Endothelial cell of umbilical vein (primary cell): ENCODE results near the gene PSMB3. TPM values are rescaled to one million over a fixed set of nuclear protein-coding genes. Genes with fewer than 3 reads are reported as not detected.

ENCODE experiments used
- BruUV-seq: library from RNA; stranded (reverse); fragments of 400-500 nt; replicated peaks from 2 replicates; lab custom pipeline; 2021; lab: Mats Ljungman, UMichigan
- CTCF ChIA-PET: fragments of 300-600, 350-600 bp; sonication (Branson Sonifier 250); formaldehyde crosslinking; loops from one replicate; lab custom pipeline; 2021; ENCODE audit warnings: antibody characterized with exemption, inconsistent platforms; lab: Charles Lee
- POLR2A ChIA-PET: fragments of 300-600, 350-600 bp; sonication (Branson Sonifier 250); formaldehyde crosslinking; loops from one replicate; lab custom pipeline; 2021; ENCODE audit warnings: antibody characterized with exemption, inconsistent platforms; lab: Charles Lee
- DNase-seq: peaks from one replicate; pipeline ENCODE4 v3.0.0-alpha.2; 2011; ENCODE audit warnings: low read depth, low spot score
- FAIRE-seq: peaks from 2 replicates; lab custom pipeline; 2011; peaks lifted over from hg19 to GRCh38; lab: Jason Lieb, UNC
- H2AFZ ChIP-seq: 2 replicates; pipeline ENCODE4 v1.6.0; 2012; ENCODE audit warnings: low read depth, low read length, control low read depth, inconsistent platforms
- H3K27ac ChIP-seq: 2 replicates; pipeline ENCODE4 v1.5.1; 2011; ENCODE audit warnings: low read depth, mild to moderate bottlenecking, control low read depth, low read length, moderate library complexity; ENCODE audit not compliant: insufficient read depth
- H3K27me3 ChIP-seq, 2 experiments: 2 replicates each; pipeline versions ENCODE4 v1.6.0 to v1.6.1; 2011; ENCODE audit warnings: low read length in 2 of 2, mixed read lengths in 1 of 2; ENCODE audit not compliant: control insufficient read depth in 2 of 2, insufficient read depth in 2 of 2
- H3K36me3 ChIP-seq, 2 experiments: 2 replicates in 1 of 2; 3 replicates in 1 of 2; pipeline ENCODE4 v1.5.1; 2011; ENCODE audit warnings: low read length in 2 of 2, mild to moderate bottlenecking in 1 of 2, moderate library complexity in 1 of 2; ENCODE audit not compliant: control insufficient read depth in 2 of 2, insufficient read depth in 2 of 2; ENCODE audit errors: extremely low read depth in 1 of 2
- H3K4me1 ChIP-seq: 3 replicates; pipeline ENCODE4 v1.5.1; 2011; ENCODE audit warnings: mild to moderate bottlenecking, low read length; ENCODE audit not compliant: control insufficient read depth, insufficient read depth; ENCODE audit errors: extremely low read depth
- H3K4me2 ChIP-seq: 2 replicates; pipeline ENCODE4 v1.6.1; 2011; ENCODE audit warnings: low read length, control low read depth, mixed read lengths; ENCODE audit not compliant: insufficient read depth
- H3K4me3 ChIP-seq, 3 experiments: fragments of 200-600 bp in 1 of 3; sonication (generic), shearing (Covaris generic) in 1 of 3; replicated peaks in 1 of 3; 2 replicates each; pipeline ENCODE4 v1.5.1; 2011 to 2016; ENCODE audit warnings: control low read depth in 3 of 3, low read length in 3 of 3, mild to moderate bottlenecking in 2 of 3, inconsistent platforms in 1 of 3, low read depth in 1 of 3, moderate library complexity in 1 of 3; ENCODE audit not compliant: insufficient read depth in 1 of 3
- H3K79me2 ChIP-seq: 2 replicates; pipeline ENCODE4 v1.6.0; 2012; ENCODE audit warnings: low read length, inconsistent platforms; ENCODE audit not compliant: control insufficient read depth, insufficient read depth
- H3K9ac ChIP-seq: replicated peaks from 2 replicates; pipeline ENCODE3; 2011; ENCODE audit warnings: low read length, control low read depth; ENCODE audit not compliant: insufficient read depth; ENCODE audit errors: extremely low read depth
- H3K9me1 ChIP-seq: replicated peaks from 3 replicates; pipeline ENCODE4 v1.6.0; 2011; ENCODE audit warnings: mild to moderate bottlenecking, low read length; ENCODE audit not compliant: control insufficient read depth, insufficient read depth; ENCODE audit errors: extremely low read depth
- H3K9me3 ChIP-seq: replicated peaks from 2 replicates; pipeline ENCODE4 v1.5.1; 2012; ENCODE audit warnings: low read length, inconsistent platforms; ENCODE audit not compliant: control insufficient read depth, insufficient read depth
- H4K20me1 ChIP-seq: replicated peaks from 2 replicates; pipeline ENCODE3; 2011; ENCODE audit warnings: mild to moderate bottlenecking, low read length; ENCODE audit not compliant: control insufficient read depth, insufficient read depth; ENCODE audit errors: extremely low read depth
- EZH2 ChIP-seq: IDR thresholded peaks from 2 replicates; pipeline ENCODE4 v1.6.1; 2012; ENCODE audit warnings: borderline replicate concordance, low read depth, mild to moderate bottlenecking, moderate library complexity, low read length, inconsistent platforms; ENCODE audit not compliant: severe bottlenecking
- FOS ChIP-seq: IDR thresholded peaks from 2 replicates; pipeline ENCODE4 v1.6.1; 2011; ENCODE audit warnings: mild to moderate bottlenecking, low read length, moderate library complexity, borderline replicate concordance; ENCODE audit not compliant: insufficient read depth
- GATA2 ChIP-seq: IDR thresholded peaks from 2 replicates; pipeline ENCODE4 v1.7.0; 2011; ENCODE audit warnings: low read depth, mild to moderate bottlenecking, moderate library complexity, mixed read lengths, low read length; ENCODE audit not compliant: insufficient read length, insufficient read depth
- JUN ChIP-seq: IDR thresholded peaks from 2 replicates; pipeline ENCODE4 v1.6.1; 2011; ENCODE audit warnings: borderline replicate concordance, low read depth; ENCODE audit not compliant: insufficient read length, insufficient read depth
- MYC ChIP-seq: IDR thresholded peaks from one replicate; pipeline ENCODE4 v1.6.1; 2011; ENCODE audit warnings: mild to moderate bottlenecking, low read depth, low read length
- POLR2A ChIP-seq: IDR thresholded peaks from 2 replicates; pipeline ENCODE4 v1.6.1; 2012; ENCODE audit warnings: low read depth, mild to moderate bottlenecking, control low read depth, low read length
- POLR2AphosphoS5 ChIP-seq: IDR thresholded peaks from 2 replicates; pipeline ENCODE4 v1.6.1; 2012; ENCODE audit warnings: low read depth, mild to moderate bottlenecking, control low read depth, low read length, moderate library complexity; ENCODE audit not compliant: insufficient read depth
- dilution Hi-C: fragments of 300-500 bp; cut with MboI; formaldehyde crosslinking; loops from one replicate; pipeline ENCODE4 v1.15.0; 2019; ENCODE audit warnings: low sequenced_read_pairs; ENCODE audit not compliant: extremely low pct_ligation_motif_present
- intact Hi-C: fragments of 100-400 bp; cut with micrococcal nuclease; formaldehyde crosslinking; loops from one replicate; pipeline ENCODE4 v1.10.0; 2022
- polyA plus RNA-seq, 4 experiments: library from polyadenylated mRNA; depleted of rRNA in 3 of 4; stranded (reverse) in 3 of 4; unstranded in 1 of 4; fragments of >200 nt; gene quantifications; 2 replicates each; pipeline versions ENCODE4 v1.2.1 to v1.2.3, GENCODE V29; 2011 to 2012; ENCODE audit warnings: missing spikeins in 1 of 4
- total RNA-seq: library from RNA; stranded (reverse); gene quantifications from 2 replicates; pipeline ENCODE4 v1.2.3, GENCODE V29; 2021
- TF ChIP-seq, protein P1 (sequence below): IDR thresholded peaks from 2 replicates; pipeline ENCODE4 v1.6.1; 2011; ENCODE audit not compliant: insufficient read depth, insufficient read length
- TF ChIP-seq, protein P2 (sequence below), 2 donors: IDR thresholded peaks; 1 replicate in 1 of 2; 2 replicates in 1 of 2; pipeline ENCODE4 v1.5.1; 2011; ENCODE audit warnings: low read length in 2 of 2, mild to moderate bottlenecking in 2 of 2, moderate library complexity in 2 of 2, control low read depth in 1 of 2, inconsistent platforms in 1 of 2, low read depth in 1 of 2; ENCODE audit not compliant: insufficient read depth in 1 of 2; ENCODE audit errors: extremely low read depth in 1 of 2

The PSMB3 gene
- total and polyA plus RNA-seq, 2 donors (not counting 3 experiments of a cell fraction or from before 2014, with no cell fraction given): 213 to 685 TPM

DNA sequence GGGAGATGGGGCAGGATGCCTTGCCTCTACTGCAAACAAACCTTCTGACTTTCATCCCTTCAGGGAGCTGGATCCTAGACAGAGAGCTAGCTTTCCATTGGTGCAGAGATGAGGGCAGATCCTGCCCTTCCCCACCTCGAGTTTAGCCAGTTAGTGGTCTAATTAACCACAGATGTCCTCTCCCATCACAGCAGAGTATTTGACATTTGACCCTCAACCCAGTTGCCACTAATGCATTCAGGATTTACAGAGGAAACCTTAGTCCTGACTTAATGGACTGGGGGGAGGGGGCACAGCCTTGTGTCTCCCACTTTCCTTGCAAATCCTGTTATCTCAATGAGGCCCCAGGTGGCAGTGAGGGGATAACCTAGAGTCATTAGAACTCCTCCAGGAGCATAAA, 36.6 kb downstream of the PSMB3 start:
- no peaks in the 10 kb centered on the region for H3K27me3 ChIP-seq
- TF ChIP-seq, protein P1, sequence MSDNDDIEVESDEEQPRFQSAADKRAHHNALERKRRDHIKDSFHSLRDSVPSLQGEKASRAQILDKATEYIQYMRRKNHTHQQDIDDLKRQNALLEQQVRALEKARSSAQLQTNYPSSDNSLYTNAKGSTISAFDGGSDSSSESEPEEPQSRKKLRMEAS: no peak
- TF ChIP-seq EZH2 (no peak), FOS (no peak), MYC (no peak), JUN (no peak), POLR2AphosphoS5 (no peak), GATA2 (no peak), POLR2A (no peak)
- TF ChIP-seq, protein P2, sequence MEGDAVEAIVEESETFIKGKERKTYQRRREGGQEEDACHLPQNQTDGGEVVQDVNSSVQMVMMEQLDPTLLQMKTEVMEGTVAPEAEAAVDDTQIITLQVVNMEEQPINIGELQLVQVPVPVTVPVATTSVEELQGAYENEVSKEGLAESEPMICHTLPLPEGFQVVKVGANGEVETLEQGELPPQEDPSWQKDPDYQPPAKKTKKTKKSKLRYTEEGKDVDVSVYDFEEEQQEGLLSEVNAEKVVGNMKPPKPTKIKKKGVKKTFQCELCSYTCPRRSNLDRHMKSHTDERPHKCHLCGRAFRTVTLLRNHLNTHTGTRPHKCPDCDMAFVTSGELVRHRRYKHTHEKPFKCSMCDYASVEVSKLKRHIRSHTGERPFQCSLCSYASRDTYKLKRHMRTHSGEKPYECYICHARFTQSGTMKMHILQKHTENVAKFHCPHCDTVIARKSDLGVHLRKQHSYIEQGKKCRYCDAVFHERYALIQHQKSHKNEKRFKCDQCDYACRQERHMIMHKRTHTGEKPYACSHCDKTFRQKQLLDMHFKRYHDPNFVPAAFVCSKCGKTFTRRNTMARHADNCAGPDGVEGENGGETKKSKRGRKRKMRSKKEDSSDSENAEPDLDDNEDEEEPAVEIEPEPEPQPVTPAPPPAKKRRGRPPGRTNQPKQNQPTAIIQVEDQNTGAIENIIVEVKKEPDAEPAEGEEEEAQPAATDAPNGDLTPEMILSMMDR (IDR thresholded peaks at IDR 0.05; ENCODE audit: extremely low read depth in 1 of 2, insufficient read depth in 1 of 2, low read depth in 1 of 2, low read length in 2 of 2): no peak
- no peak overlapping the region for H2AFZ ChIP-seq
- intact Hi-C loops (no loop called here), dilution Hi-C loops (no loop called here)
- H3K36me3 ChIP-seq: peaks cover 7 to 20% of the 10 kb centered on the region in 2 experiments
- H3K4me3 ChIP-seq: no peak overlapping the region
- DNase-seq (no peak), FAIRE-seq (no peak)
- H3K9me3 ChIP-seq: no peaks in the 10 kb centered on the region
- CTCF ChIA-PET: interaction anchor here (1.1 to 1.8 kb wide), 2 partner anchors 18 to 112 kb away, joined by 3 to 7 read pairs; no protein-coding TSS in a partner anchor
- no peak overlapping the region for H3K4me2 ChIP-seq
- peaks cover 23% of the 10 kb centered on the region for H3K79me2 ChIP-seq
- H3K9ac ChIP-seq: no peak overlapping the region
- H3K9me1 ChIP-seq: no peaks in the 10 kb centered on the region
- no peak overlapping the region for H3K27ac ChIP-seq
- POLR2A ChIA-PET: no interaction called here
- peaks cover 22% of the 10 kb centered on the region for H3K4me1 ChIP-seq
- no TSS peak for BruUV-seq
- no peaks in the 10 kb centered on the region for H4K20me1 ChIP-seq
